ENCODE data around the gene LGALS9. TPM values are rescaled to one million over a fixed set of nuclear protein-coding genes. Genes with fewer than 3 reads are reported as not detected.

The LGALS9 gene
- total RNA-seq: 10 to 100 TPM in 1 of 2 donors, 1 to 10 TPM in 1; 6.3 to 21.3 TPM

GRCh38 chr17:27630607-27631410, at the start of gene LGALS9:
Gene LGALS9 (plus strand): TSS chr17:27631188. CDS start chr17:27631266, 78 bp downstream.
- H3K4me3 ChIP-seq: no peak within 1 kb of the TSS
- no peaks in the 10 kb centered on the region for H3K9me3 ChIP-seq
- ATAC-seq (peak; percentile 53), DNase-seq (peak; percentile 34 to 69 (median 44))
- H3K36me3 ChIP-seq (replicated peaks in 1 of 2; ENCODE audit: insufficient read depth in 1 of 2, low read depth in 2 of 2): peaks cover 0 to 4% of the 10 kb centered on the region in 2 donors
- peaks cover 37% of the 10 kb centered on the region for H3K4me1 ChIP-seq
- 42 to 45% methylated on average over 10 of the region's 10 CpGs for WGBS, 2 donors
- H3K27me3 ChIP-seq: no peaks in the 10 kb centered on the region
- H3K27ac ChIP-seq: peak within 1 kb of the TSS in 3 of 4 donors; percentile 46 to 63 (median 49)
- TF ChIP-seq CTCF (IDR thresholded peaks at IDR 0.05): no peak
- peak in 2 of 3 donors; percentile 50 to 59 for TF ChIP-seq POLR2A (IDR thresholded peaks at IDR 0.05)
- intact Hi-C loops (cut with DNase I): no loop called here

- no peak for ATAC-seq
- Histone ChIP-seq H3K9me3 (no peaks in the 10 kb centered on the region), H3K4me1 (peaks cover 34% of the 10 kb centered on the region), H3K27ac (no peak overlapping the region), H3K4me3 (no peak overlapping the region), H3K36me3 (replicated peaks in 1 of 2; ENCODE audit: insufficient read depth in 1 of 2, low read depth in 2 of 2) (peaks cover 0 to 11% of the 10 kb centered on the region in 2 donors), H3K27me3 (no peaks in the 10 kb centered on the region)
- intact Hi-C loops (cut with DNase I): loop anchor here (10.0 kb wide), 1 partner anchor 98 kb away; no protein-coding TSS in a partner anchor
- TF ChIP-seq POLR2A (IDR thresholded peaks at IDR 0.05) (no peak), CTCF (IDR thresholded peaks at IDR 0.05) (no peak)
- DNase-seq: no peak
- 85 to 90% methylated on average over 16 of the region's 18 CpGs for WGBS, 2 donors
Measured at GRCh38 chr17:27582696-27583095, 48.3 kb upstream of the LGALS9 start.

- WGBS, 2 donors: 85 to 88% methylated on average over 9 of the region's 9 CpGs
- DNase-seq (no peak), ATAC-seq (no peak)
- intact Hi-C loops (cut with DNase I): loop anchor here (10.0 kb wide), 1 partner anchor 100 kb away; no protein-coding TSS in a partner anchor
- Histone ChIP-seq H3K9me3 (no peaks in the 10 kb centered on the region), H3K27ac (no peak overlapping the region), H3K4me1 (peaks cover 13% of the 10 kb centered on the region), H3K4me3 (no peak overlapping the region), H3K27me3 (no peaks in the 10 kb centered on the region), H3K36me3 (replicated peaks in 1 of 2; ENCODE audit: insufficient read depth in 1 of 2, low read depth in 2 of 2) (peaks cover 0 to 14% of the 10 kb centered on the region in 2 donors)
- no peak for TF ChIP-seq POLR2A (IDR thresholded peaks at IDR 0.05)
- TF ChIP-seq CTCF (IDR thresholded peaks at IDR 0.05): no peak
Measured at GRCh38 chr17:27585153-27585681, 45.8 kb upstream of the LGALS9 start.

GRCh38 chr17:27585792-27586191, 45.2 kb upstream of the LGALS9 start:
- 40 to 84% methylated on average over 1 to 5 of the region's 5 CpGs for WGBS, 2 donors
- Histone ChIP-seq H3K4me3 (no peak overlapping the region), H3K36me3 (replicated peaks in 1 of 2; ENCODE audit: insufficient read depth in 1 of 2, low read depth in 2 of 2) (peaks cover 0 to 16% of the 10 kb centered on the region in 2 donors), H3K4me1 (peaks cover 8% of the 10 kb centered on the region), H3K27ac (peak overlapping the region in 1 of 4 donors; percentile 9), H3K9me3 (no peaks in the 10 kb centered on the region), H3K27me3 (no peaks in the 10 kb centered on the region)
- DNase-seq (no peak), ATAC-seq (no peak)
- TF ChIP-seq POLR2A (IDR thresholded peaks at IDR 0.05) (no peak), CTCF (IDR thresholded peaks at IDR 0.05) (no peak)
- intact Hi-C loops (cut with DNase I): loop anchor here (10.0 kb wide), 1 partner anchor 101 kb away; no protein-coding TSS in a partner anchor

Data from body of pancreas (tissue), 4 donors.